Kidney (tissue), 14 donors: ENCODE measurements around the gene SORT1. TPM values are rescaled to one million over a fixed set of nuclear protein-coding genes. Genes with fewer than 3 reads are reported as not detected.

Experiments used
- DNase-seq, 5 donors: peaks; one replicate each; pipeline ENCODE4 v3.0.0-alpha.2; 2013 to 2020
- FAIRE-seq: peaks from 2 replicates; lab custom pipeline; 2012; peaks lifted over from hg19 to GRCh38; lab: Jason Lieb, UNC
- H3K27ac ChIP-seq, 2 donors: one replicate each; pipeline ENCODE4 v1.7.0; 2013; ENCODE audit warnings: low read depth in 2 of 2, low read length in 2 of 2, inconsistent platforms in 1 of 2
- H3K27me3 ChIP-seq: one replicate; pipeline ENCODE4 v1.7.1; 2013; ENCODE audit warnings: low read length, inconsistent platforms; ENCODE audit not compliant: control insufficient read depth, insufficient read depth
- H3K36me3 ChIP-seq, 3 donors: one replicate each; pipeline versions ENCODE4 v1.7.0 to v1.7.1; 2013; ENCODE audit warnings: low read length in 3 of 3, control low read depth in 1 of 3, inconsistent platforms in 1 of 3; ENCODE audit not compliant: insufficient read depth in 3 of 3, control insufficient read depth in 2 of 3
- H3K4me1 ChIP-seq, 3 donors: one replicate each; pipeline versions ENCODE4 v1.7.0 to v1.7.1; 2013; ENCODE audit warnings: low read length in 3 of 3, inconsistent platforms in 1 of 3, low read depth in 1 of 3; ENCODE audit not compliant: control insufficient read depth in 2 of 3, insufficient read depth in 2 of 3
- H3K4me3 ChIP-seq, 3 donors: one replicate each; pipeline versions ENCODE4 v1.7.0 to v1.8.1; 2013; ENCODE audit warnings: low read length in 3 of 3, control low read depth in 1 of 3, inconsistent platforms in 1 of 3
- H3K9ac ChIP-seq, 3 donors: one replicate each; pipeline versions ENCODE4 v1.7.0 to v1.7.1; 2013; ENCODE audit warnings: low read length in 3 of 3, control low read depth in 1 of 3, inconsistent platforms in 1 of 3
- H3K9me3 ChIP-seq, 3 donors: one replicate each; pipeline versions ENCODE4 v1.7.0 to v1.7.1; 2013; ENCODE audit warnings: low read length in 3 of 3, control low read depth in 1 of 3, inconsistent platforms in 1 of 3; ENCODE audit not compliant: control insufficient read depth in 2 of 3, insufficient read depth in 1 of 3
- CTCF ChIP-seq: IDR thresholded peaks from 3 replicates; pipeline ENCODE4 v1.5.1; 2012; ENCODE audit warnings: mild to moderate bottlenecking, moderate library complexity, borderline replicate concordance; ENCODE audit not compliant: insufficient read depth; ENCODE audit errors: extremely low read depth
- intact Hi-C: fragments of 100-400 bp; cut with DNase I; formaldehyde crosslinking; loops from one replicate; pipeline ENCODE4 v1.11.1; 2022
- polyA plus RNA-seq: library from polyadenylated mRNA; stranded (reverse); fragments of 350-450 nt; fragmentation: Illumina TruSeq; extraction: RNeasy Lipid Tissue Mini Kit (QIAGEN cat#74804); gene quantifications from one replicate; pipeline ENCODE4 v1.2.3, GENCODE V29; 2014; ENCODE audit warnings: low read depth, low replicate concordance; ENCODE audit not compliant: insufficient read depth
- total RNA-seq: library from RNA; stranded (reverse); fragmentation: NEBNext Ultra II Directional; extraction: Animal tissue kit (Norgen Biotek cat#: 25700); gene quantifications from one replicate; pipeline ENCODE4 v1.2.1, GENCODE V29; 2021
- donor health status: control.
- donor health status: control.
- donor health status: control.
- donor health status: control.
- donor health status: control.
- donor health status: DM: yes; HTN: yes; CAD: no.
- donor health status: Normal renal cell carcinoma (clear cell type).

The SORT1 gene
- total and polyA plus RNA-seq, 2 donors from 2014 or later = 33.5 to 169 TPM

GRCh38 chr1:109269981-109270622, 127.6 kb downstream of the SORT1 start:
- intact Hi-C loops = loop anchor here (10.0 kb wide), 1 partner anchor 135 kb away; no protein-coding TSS in a partner anchor
- Histone ChIP-seq H3K27ac (no peak overlapping the region), H3K27me3 (no peaks in the 10 kb centered on the region), H3K36me3 (no peaks in the 10 kb centered on the region), H3K4me3 (no peak overlapping the region), H3K4me1 (peaks cover 0 to 7% (median 2%) of the 10 kb centered on the region in 3 donors), H3K9ac (no peak overlapping the region), H3K9me3 (no peaks in the 10 kb centered on the region)
- DNase-seq (peak in 2 of 5 donors; percentile 36 to 54), FAIRE-seq (no peak)
- TF ChIP-seq CTCF = no peak

GRCh38 chr1:109269212-109269980, 128.3 kb downstream of the SORT1 start:
- FAIRE-seq = no peak
- Histone ChIP-seq H3K9me3 (no peaks in the 10 kb centered on the region), H3K36me3 (no peaks in the 10 kb centered on the region), H3K9ac (no peak overlapping the region), H3K4me1 (peaks cover 0 to 3% (median 0%) of the 10 kb centered on the region in 3 donors), H3K27me3 (no peaks in the 10 kb centered on the region), H3K4me3 (no peak overlapping the region), H3K27ac (no peak overlapping the region)
- TF ChIP-seq CTCF = no peak
- intact Hi-C loops = no loop called here
- DNase-seq = peak in 2 of 5 donors; percentile 35 to 68

GRCh38 chr1:109268431-109269211, 129.1 kb downstream of the SORT1 start:
- H3K27me3 ChIP-seq = no peaks in the 10 kb centered on the region
- no peaks in the 10 kb centered on the region for H3K36me3 ChIP-seq
- no peak overlapping the region for H3K4me3 ChIP-seq
- intact Hi-C loops = no loop called here
- no peak overlapping the region for H3K27ac ChIP-seq
- no peak for TF ChIP-seq CTCF
- FAIRE-seq (no peak), DNase-seq (peak in 2 of 5 donors; percentile 40 to 63)
- H3K9ac ChIP-seq = no peak overlapping the region
- no peaks in the 10 kb centered on the region for H3K9me3 ChIP-seq
- no peaks in the 10 kb centered on the region for H3K4me1 ChIP-seq
